ENCODE results near the gene SYNJ1.
"Not testable (repeated sequence)": the region's sequence is repeated elsewhere in the genome, so short reads cannot be mapped to it uniquely, and the experiment has no call there.

Gene SYNJ1

GRCh38 chr21:32612999-32613337 is 114.8 kb downstream of the SYNJ1 start:
- no peak for DNase-seq (ENCODE audit: low spot score)

GRCh38 chr21:32612075-32612998 is 115.5 kb downstream of the SYNJ1 start, which contains the start of gene CFAP298:
TSS of gene CFAP298 (minus strand) at chr21:32612377. CDS start at chr21:32612243, 134 bp downstream.
- DNase-seq (ENCODE audit: low spot score), result peak; percentile 65

- peak; percentile 13 for DNase-seq (ENCODE audit: low spot score)
Measured at GRCh38 chr21:32611471-32611997, 116.3 kb downstream of the SYNJ1 start.

- not testable (repeated sequence) for DNase-seq (ENCODE audit: low spot score)
Measured at GRCh38 chr21:32610940-32611339, 116.9 kb downstream of the SYNJ1 start.

- DNase-seq (ENCODE audit: low spot score), result no peak
Measured at GRCh38 chr21:32608851-32609250, 119.0 kb downstream of the SYNJ1 start.

- DNase-seq (ENCODE audit: low spot score), result no peak
Measured at GRCh38 chr21:32605469-32605868, 122.3 kb downstream of the SYNJ1 start.

GRCh38 chr21:32604464-32604863 is 123.3 kb downstream of the SYNJ1 start:
- no peak for DNase-seq (ENCODE audit: low spot score)

- DNase-seq (ENCODE audit: low spot score), result no peak
Measured at GRCh38 chr21:32603131-32603530, 124.7 kb downstream of the SYNJ1 start.

GRCh38 chr21:32602099-32602498 is 125.7 kb downstream of the SYNJ1 start:
- DNase-seq (ENCODE audit: low spot score), result no peak

GRCh38 chr21:32599526-32599925 is 128.3 kb downstream of the SYNJ1 start:
- no peak for DNase-seq (ENCODE audit: low spot score)

GRCh38 chr21:32599091-32599490 is 128.7 kb downstream of the SYNJ1 start:
- DNase-seq (ENCODE audit: low spot score), result no peak

GRCh38 chr21:32597205-32597604 is 130.6 kb downstream of the SYNJ1 start:
- no peak for DNase-seq (ENCODE audit: low spot score)

- no peak for DNase-seq (ENCODE audit: low spot score)
Measured at GRCh38 chr21:32595431-32595830, 132.4 kb downstream of the SYNJ1 start.

GRCh38 chr21:32593690-32594089 is 134.1 kb downstream of the SYNJ1 start:
- no peak for DNase-seq (ENCODE audit: low spot score)

GRCh38 chr21:32592929-32593502 is 134.8 kb downstream of the SYNJ1 start:
- DNase-seq (ENCODE audit: low spot score), result peak; percentile 49

- DNase-seq (ENCODE audit: low spot score), result no peak
Measured at GRCh38 chr21:32590130-32590529, 137.7 kb downstream of the SYNJ1 start.

GRCh38 chr21:32587651-32588050 is 140.2 kb downstream of the SYNJ1 start:
- no peak for DNase-seq (ENCODE audit: low spot score)

GRCh38 chr21:32587120-32587519 is 140.7 kb downstream of the SYNJ1 start:
- no peak for DNase-seq (ENCODE audit: low spot score)

- DNase-seq (ENCODE audit: low spot score), result no peak
Measured at GRCh38 chr21:32585970-32586369, 141.8 kb downstream of the SYNJ1 start.

GRCh38 chr21:32585042-32585710 is 142.6 kb downstream of the SYNJ1 start, which contains the start of gene TCP10L:
TSS of gene TCP10L (minus strand) at chr21:32585523. CDS start at chr21:32584304, 1,219 bp downstream.
- DNase-seq (ENCODE audit: low spot score), result no peak

- DNase-seq (ENCODE audit: low spot score), result no peak
Measured at GRCh38 chr21:32584472-32584871, 143.3 kb downstream of the SYNJ1 start.

GRCh38 chr21:32581732-32582131 is 146.1 kb downstream of the SYNJ1 start:
- DNase-seq (ENCODE audit: low spot score), result no peak

- DNase-seq (ENCODE audit: low spot score), result no peak
Measured at GRCh38 chr21:32580949-32581348, 146.9 kb downstream of the SYNJ1 start.

Data from HuH-7 (cell line).